GM19468 (cell line): ENCODE measurements around the gene TTLL10.
"Not testable (repeated sequence)": the region's sequence is repeated elsewhere in the genome, so short reads cannot be mapped to it uniquely, and the experiment has no call there.

Experiments
- ATAC-seq: cut with Tn5 transposase; IDR thresholded peaks from one replicate; pipeline ENCODE4 v1.9.1; 2021; ENCODE audit warnings: mild to moderate bottlenecking, moderate library complexity, moderate number of reproducible peaks; ENCODE audit not compliant: unreplicated experiment; ENCODE audit errors: extremely low read depth

The TTLL10 gene

DNA sequence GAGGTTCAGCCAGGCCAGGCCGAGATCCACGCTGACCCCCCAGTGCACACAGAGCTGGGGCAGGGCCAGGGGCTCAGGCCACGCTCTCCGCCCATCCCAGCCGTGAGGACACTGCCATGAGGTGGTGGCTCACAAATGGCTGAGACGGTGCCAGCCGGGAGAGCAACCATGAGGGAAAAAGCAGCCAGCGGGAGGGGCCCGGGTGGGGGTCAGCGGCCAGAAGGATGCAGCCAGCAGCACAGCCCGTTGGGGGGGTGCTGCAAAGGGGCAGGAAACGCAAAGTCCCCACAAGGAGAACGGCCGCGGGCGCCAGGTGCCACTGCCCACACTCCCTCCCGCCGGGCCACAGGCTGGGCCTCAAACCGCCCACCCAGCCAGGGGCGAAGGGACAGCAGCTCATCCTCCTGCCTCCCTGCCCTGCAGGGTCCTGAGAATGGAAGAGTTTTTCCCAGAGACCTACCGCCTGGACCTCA, 8.3 kb downstream of the TTLL10 start:
- ATAC-seq = no peak

DNA sequence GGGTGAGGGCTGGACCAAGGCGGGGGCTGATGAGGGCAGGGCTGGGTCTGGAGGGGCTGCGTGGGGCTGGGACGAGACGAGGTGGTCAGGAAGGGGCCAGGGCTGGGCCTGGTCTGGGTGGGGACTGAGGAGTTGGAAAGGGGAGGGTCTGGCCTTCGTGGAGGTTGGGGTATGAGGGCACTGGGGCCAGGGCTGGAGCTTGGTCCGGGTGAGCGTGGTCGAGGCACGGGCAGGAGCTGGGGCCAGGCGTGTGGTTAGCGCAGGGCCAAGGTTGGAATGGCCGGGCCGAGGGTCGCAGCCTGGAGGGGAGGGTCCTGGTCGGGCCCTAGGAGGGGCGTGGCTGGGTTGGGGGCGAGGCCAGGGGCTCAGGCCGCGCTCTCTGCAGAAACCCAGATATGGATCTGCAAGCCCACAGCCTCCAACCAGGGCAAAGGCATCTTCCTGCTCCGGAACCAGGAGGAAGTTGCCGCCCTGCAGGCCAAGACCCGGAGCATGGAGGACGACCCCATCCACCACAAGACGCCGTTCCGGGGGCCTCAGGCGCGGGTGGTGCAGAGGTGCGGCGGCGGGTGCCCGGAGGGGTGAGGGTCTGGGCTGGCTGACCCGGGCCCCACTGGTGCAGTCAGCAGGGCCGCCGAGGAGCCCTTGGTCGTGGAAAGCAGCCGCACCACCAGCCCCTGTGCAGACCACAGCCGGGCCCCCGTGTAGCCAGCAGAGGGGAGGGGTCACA, 9.0 kb downstream of the TTLL10 start:
- no peak for ATAC-seq

DNA sequence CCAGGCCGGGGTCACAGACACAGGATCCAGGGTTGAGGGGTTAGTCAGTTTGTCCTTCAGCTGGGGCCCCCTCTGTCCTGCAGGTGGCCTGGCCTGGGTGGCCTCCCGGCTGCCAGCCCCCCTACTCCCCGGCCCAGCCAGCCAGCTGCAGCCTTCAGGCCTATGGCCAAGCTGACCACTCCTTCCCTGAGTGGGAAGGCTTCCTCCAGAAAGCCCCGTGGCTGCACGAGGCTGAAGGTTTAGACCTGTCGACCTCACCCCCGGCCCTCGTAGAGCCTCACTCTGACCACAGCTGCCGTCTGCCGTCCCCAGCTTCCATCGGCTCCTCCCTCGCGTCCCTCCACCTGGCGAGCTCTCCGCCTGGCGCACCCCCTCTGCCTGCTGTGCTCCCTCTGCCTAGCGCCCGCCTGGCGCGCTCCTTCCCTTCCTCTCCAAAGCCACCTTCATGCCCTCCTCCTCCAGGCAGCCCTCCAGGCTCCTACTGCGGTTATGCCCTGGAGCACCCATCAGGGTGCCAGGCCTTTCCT, 9.6 kb downstream of the TTLL10 start:
- ATAC-seq = no peak

DNA sequence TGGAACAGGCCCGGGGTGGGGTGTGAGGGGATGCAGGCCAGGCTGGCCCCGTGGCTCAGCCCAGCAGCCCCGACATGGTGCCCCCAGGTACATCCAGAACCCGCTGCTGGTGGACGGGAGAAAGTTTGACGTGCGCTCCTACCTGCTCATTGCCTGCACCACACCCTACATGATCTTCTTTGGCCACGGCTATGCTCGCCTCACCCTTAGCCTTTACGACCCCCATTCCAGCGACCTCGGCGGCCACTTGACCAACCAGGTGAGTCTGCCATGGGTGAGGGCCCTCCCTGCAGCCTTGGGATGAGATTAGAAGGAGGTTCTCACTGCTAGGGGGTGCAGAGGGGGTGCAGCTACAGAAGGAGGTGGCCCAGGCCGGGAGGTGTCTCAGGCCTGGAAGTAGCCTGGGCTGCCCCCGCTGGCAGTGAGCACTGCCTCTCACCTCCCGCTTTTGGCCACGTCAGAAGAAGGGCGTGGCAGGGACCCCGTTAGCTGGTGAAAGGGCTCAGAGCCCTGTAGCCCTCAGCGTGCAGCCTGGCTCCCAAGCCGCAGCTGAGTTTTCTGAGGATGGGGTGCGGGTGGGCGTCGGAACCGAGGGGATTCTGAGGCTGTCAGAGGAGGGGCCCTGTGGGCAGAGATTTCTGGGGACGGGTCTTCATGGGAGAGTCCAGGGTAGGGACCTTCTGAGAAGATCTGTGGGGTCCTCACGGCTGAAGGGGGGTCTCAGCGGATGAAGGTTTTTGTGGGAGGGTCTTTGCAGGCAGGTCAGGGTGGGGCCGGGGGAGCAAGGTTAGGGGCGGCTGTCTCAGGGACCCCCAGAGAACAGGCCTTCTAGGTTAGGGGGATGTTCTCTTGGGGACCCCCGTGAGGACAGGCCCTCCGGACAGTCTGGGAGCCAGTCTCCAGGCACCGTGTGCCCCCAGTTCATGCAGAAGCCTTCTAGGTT, 10.4 kb downstream of the TTLL10 start:
- ATAC-seq = no peak

DNA sequence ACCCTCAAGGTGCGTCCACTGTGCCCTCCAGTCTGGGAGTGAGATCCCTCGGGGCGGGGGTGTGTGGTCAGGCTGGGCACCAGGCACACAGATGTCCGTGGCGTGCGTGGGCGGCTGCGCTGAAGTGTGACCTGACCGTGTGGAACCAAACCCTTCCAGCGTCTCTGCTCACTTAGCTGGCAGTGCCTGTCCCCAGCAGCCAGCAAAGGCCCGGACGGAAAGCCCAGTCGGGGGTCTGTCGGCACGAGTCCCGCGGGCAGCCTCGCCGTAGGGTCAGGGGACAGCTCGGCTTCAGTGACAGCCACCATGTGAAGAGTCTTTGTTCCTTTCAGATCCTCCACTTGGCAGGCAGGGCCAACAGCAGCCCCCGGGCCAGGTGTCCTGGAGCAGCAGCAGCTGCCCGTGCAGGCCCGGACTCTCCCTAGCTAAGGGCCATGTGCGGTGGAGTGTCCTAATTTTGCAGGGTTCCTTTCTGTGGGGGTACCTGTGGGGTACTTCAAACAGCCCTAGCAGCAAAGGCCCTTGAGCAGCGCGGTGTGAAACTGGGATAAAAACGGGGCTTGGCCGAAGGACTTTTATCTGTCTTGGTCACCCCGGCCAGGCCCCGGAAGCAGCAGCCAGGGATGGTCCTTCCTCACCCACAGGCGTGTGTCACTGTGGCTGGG, 11.6 kb downstream of the TTLL10 start:
- ATAC-seq = no peak

DNA sequence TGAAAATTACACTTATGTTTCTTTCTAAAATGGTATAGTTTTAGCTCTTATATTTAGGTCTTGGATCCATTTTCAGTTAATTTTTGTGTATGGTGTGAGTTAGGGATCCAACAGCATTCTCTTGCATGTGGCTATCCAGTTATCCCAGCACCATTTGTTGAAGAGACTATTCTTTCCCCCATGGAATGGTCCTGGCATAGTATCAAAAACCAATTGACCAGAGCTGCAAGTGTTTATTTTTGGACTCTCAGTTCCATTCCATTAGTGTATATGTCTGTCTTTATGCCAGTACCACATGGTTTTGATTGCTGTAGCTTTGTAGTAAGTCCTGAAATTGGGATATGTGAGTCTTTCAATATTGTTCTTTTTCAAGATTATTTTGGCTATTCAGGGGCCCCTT, 14.3 kb downstream of the TTLL10 start:
- no peak for ATAC-seq

DNA sequence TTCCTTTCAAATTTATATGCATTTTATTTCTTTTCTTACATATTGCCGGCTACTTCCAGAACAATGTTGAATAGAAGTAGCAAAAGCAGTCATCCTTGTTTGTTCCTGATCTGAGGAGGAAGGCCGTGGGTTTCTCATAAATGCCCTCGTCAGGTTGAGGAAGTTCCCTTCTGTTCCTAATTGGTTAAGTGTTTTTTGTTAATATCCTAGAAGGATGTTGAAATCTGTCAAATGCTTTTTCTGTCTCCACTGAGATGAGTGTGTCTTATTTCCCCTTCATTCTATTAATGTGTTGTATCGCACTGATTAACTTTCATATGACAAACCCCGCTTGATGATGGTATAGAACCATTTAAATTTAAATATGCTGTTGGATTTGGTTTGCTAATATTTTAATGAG, 15.4 kb downstream of the TTLL10 start:
- no peak for ATAC-seq

DNA sequence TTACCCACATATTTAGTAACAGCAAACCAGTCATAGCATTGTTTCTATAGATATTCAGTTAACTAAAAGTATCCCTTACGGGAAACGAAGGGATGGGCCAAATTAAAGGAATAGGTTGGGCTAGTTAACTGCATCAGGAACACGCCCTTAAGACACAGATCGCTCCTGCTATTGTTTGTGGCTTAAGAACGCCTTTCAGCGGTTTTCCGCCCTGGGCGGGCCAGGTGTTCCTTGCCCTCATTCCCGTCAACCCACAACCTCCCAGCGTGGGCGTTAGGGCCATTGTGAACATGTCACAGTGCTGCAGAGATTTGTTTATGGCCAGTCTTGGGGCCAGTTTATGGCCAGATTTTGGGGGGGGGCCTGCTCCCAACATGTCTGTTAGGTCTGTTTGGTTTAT, 18.1 kb downstream of the TTLL10 start:
- ATAC-seq = no peak

DNA sequence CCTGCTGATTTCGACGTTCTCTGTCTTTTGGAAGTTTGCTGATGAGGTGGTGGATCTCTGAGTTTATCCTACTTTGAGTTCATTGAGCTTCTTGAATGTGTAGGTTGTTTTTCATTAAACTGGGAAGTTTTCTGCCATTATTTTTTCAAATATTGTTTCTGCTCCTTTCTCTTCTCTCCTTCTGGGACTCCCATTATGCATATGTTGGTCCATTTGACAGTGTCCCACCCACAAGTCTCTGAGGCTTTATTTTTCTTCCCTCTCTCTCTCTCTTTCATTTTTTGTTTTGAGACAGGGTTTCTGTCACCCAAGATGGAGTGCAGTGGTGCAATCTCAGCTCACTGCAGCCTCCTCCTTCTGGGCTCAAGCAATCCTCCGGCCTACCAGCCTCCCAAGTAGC, 21.0 kb downstream of the TTLL10 start:
- no peak for ATAC-seq

DNA sequence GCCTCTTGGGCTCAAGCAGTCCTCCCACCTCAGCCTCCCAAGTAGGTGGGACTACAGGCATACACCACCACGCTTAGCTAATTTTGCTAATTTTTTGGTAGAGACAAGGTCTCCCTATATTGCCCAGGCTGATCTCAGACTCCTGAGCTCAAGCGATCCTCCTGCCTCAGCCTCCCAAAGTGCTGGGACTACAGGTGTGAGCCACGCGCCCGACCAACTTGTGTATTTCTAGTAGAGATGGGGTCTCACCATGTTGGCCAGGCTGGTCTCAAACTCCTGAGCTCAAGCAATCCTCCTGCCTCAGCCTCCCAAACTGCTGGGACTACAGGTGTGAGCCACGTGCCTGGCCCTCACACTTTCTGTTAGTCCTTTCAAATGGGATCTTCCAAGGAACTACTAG, 22.0 kb downstream of the TTLL10 start:
- ATAC-seq = not testable (repeated sequence)

DNA sequence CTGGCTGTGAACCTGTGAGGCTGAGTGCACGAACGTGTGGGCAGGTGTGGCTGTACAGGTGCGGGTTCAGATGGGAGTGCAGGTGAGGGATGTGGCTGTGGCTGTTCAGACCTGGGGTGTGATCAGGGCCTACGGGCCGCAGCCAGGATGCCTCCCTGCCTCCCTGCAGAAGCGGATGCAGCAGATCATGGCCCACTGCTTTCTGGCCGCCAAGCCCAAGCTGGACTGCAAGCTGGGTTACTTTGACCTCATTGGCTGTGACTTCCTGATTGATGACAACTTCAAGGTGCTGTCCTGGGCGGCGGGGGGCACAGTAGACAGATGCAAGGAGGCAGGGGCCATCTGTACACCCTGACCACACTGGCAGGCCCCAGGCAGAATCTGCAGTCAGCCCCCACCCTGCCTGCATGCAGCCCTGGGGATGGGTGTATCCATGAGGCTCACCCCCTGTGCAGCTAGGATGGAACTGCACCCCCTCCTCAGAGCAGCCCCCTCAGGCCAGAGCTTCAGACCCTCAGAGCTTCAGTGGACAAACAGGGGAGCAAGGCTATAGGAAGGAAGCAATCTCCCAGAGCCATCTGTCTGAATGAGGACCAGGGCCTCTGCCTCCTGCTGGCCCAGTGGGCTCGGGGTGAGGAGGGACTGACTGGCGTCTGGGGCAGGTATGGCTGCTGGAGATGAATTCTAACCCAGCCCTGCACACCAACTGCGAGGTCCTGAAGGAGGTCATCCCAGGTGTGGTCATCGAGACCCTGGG, 22.9 kb downstream of the TTLL10 start:
- no peak for ATAC-seq

DNA sequence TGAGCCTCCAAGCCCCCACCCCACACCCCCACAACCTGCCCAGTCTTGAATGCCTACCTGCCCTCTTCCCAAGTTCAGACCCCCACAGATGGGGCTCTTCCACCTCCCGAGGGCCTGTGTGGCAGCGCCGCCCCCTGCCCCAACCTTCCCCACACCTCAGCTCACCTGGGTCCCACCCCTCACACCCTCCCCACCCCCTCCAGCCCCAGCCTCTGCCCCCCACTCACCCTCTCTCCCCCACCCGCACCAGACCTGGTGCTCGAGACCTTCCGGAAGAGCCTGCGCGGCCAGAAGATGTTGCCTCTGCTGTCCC, 23.5 kb downstream of the TTLL10 start:
- ATAC-seq = no peak

DNA sequence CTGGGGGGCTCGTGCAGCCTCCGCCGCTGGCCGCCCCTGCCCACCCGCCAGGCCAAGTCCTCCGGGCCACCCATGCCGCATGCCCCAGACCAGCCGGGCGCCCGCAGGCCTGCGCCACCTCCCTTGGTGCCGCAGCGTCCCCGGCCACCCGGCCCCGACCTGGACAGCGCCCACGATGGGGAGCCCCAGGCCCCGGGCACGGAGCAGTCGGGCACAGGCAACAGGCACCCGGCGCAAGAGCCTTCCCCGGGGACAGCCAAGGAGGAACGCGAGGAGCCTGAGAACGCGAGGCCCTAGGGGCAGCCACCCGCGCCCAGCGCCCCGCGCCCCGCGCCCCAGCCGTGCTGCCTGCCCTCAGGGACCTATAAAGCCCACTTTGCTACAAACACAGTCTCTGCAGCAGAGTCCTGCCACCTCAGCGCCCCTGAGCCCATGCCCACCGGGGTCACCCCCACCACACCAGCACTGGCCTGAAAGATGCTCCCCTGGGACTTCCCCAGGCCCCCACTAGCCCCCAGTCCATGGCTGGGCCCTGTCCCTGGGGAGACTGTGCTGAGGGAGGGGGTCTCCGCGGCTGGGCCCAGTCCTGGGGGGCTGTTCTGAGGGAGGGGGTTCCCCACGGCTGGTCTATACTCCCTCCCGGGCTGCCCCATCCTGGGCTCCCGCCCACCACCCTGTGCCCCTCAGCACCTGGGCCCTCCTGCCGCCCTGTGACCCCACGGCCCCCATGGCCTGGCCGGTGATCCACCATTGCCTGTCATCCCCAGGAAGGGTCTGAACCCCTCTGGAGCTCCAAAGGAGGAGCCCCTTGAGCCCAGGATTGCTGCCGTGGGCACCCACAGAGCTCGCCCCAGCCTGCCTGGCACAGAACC, 24.1 kb downstream of the TTLL10 start:
- no peak for ATAC-seq

DNA sequence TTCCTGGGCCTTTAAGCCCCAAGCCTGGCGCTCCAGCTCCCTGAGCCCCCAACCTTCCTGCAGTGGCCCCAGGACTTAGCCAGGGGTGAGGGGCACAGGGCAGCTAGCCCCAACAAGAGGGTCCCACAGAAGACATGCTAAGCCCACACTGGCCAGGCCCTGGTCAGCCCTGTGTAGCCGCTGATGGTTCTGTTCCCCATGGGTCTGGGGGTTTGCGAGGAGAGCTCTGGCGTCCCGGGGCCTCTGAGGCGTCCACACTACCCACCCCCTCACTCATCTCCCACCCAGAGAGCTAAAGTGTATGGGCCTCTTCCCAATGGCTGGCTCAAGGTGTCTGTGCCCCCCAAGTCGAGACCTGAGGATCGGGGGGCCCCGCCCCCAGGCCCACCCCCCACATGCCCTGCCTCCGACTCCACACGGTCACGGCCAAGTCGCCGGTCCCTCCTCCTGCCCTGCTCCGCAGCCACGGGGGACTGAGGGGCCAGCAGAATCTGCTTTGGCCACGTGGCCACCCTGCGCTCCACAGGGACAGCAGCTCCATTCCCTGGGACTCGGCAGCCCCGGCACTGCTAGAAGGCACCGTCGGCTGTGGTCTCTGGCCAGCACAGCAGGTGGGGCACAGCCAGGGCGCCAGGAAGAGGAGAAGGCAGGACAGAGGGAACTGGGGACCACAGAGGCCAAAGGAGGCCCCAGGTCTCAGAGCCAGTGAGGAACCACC, 24.9 kb downstream of the TTLL10 start:
- ATAC-seq = no peak

DNA sequence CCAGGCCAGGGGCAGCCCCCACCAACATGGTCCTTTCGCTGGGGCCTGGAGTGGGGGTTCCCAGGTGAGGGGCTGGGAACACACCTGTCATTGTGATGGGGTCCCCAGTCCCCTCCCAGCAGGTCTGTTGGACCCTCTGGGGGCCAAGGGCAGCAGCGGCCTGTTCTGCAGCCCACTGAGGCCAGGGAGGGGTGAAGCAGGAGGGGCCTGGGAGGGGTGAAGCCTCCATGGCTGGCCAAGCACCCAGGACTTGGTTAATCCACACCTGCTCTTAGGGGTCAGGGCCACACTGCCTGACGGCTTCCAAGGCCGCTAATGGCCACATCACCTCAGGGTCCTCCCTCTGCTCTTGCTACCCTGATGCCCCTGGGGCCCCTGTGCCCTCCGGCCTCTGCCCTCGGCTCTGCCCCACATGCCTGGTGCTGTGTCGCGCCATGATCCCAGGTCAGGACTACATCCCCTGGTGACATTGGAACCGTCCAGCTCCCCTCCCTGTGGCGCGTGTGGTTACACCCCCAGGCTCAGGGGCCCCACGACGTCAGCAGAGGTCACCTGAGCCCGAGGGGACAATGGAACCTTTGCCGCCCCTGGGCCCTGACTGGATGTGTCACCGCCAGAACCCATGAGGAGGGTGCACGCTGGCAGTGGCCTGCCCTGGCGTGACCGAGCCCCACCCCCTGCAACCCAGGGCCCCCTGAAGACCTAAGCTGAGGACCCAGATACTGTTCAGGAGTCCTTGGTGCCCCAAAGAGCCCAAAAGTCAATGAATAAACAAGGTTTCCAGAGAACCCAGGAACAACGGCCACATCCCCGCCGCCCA, 25.7 kb downstream of the TTLL10 start:
- ATAC-seq = no peak

DNA sequence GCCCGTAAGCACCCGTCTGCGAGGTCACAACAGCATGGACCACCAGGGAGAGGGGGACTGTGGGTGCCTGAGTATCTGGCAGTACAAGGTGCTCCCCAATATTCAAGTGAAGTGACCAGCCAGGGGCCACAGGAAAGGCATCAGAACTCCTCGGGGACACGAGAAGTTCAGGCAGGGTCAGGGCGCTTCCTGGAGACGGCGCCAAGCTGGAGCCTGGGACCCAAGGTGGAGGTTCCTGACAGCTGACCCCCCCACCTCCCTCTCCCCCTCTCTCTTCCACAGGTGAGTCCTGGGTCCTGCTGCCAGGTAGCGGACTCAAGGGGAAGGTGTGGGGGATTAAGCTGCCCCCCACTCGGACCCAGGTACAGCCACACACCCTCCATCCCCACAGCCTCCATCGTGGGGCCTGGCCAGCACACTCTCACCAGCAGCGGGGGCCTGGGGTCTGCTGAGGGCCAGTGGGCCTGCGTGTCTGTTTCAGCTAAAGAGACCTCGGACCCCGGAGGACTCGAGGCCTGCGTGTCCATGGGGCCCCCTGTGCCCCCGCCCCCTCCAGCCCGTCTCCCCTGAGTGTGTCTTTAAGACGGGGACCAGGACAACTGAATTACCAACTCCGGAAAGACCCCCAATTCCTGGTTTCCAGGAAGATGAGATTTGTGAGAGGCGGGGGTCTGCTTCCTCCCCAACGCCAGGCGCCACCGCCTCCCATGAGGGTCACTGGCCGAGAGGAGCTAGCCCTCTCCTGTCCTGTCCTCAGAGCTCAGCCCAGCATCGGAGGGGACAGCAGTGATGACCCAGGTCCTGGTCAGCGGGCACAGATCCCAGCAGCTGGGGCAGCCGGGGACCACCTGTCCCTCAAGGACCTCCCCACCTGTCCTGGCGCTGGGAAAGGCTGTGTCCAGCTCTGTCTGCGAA, 26.5 kb downstream of the TTLL10 start:
- ATAC-seq = no peak
